VCaP (cell line): Measurements from ENCODE around the gene BRPF1.

ENCODE experiments used
- H3K27ac ChIP-seq: fragments of 450-650 bp; 2 replicates; pipeline ENCODE4 v1.5.1; 2017
- CTCF ChIP-seq: fragments of 450-650 bp; conservative IDR thresholded peaks from 2 replicates; pipeline ENCODE4 v1.5.1; 2017; ENCODE audit warnings: mild to moderate bottlenecking, moderate library complexity

The BRPF1 gene

DNA sequence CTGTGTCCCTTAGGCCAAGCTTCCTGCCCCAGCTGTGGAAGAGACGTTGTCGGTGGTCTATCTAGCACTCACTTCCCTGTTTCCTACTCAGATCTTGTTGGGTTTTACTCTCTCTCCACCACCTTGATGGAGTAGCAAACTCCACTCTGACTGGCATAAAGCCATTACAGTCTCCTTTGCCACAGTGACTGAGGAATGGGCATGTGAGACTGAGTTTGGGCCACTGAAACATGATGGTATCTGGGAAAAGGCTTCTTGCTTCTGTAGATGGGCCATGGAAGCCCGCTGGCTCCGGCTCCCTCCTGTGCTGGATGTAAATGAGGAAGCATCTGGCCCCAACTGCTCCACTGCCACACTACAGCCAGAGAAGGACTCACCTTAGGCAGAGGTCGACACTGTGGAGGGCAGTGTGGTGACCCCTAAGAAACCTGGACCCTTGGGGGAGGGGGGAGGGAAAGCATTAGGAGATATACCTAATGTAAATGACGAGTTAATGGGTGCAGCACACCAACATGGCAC is 47.6 kb downstream of the BRPF1 start:
- TF ChIP-seq CTCF = no peak
- H3K27ac ChIP-seq = no peak overlapping the region

- no peak for TF ChIP-seq CTCF
Measured at GRCh38 chr3:9779721-9780457, 48.4 kb downstream of the BRPF1 start.

GRCh38 chr3:9780458-9780812 is 48.9 kb downstream of the BRPF1 start:
- TF ChIP-seq CTCF = no peak
- H3K27ac ChIP-seq = no peak overlapping the region

More at GRCh38 chr3:9779721-9780457, 48.4 kb downstream of the BRPF1 start:
- no peak overlapping the region for H3K27ac ChIP-seq

- H3K27ac ChIP-seq = peak overlapping the region; percentile 34; the same call in 1 of the 2 replicates
Measured at GRCh38 chr3:9780910-9781309, 49.4 kb downstream of the BRPF1 start.

DNA sequence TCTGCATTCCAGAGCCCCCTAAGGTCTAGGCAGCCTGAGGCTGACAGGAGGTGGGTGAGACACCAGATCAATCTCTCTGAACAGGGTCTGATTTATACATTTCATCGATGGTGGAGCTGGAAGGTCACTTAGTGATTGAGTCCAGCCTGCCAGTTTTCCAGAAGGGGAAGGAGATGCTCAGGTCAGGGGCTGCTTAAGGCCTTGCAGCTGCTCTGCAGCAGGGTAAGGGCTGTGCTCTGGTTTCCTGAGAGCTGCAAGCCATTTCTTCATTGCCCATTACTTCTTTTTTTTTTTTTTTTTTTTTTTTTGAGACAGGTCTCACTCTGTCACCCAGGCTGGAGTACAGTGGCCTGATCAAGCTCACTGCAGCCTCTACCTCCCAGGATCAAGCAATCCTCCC is 50.0 kb downstream of the BRPF1 start:
- H3K27ac ChIP-seq = peak overlapping the region; percentile 34; the same call in 1 of the 2 replicates

More at GRCh38 chr3:9780910-9781309, 49.4 kb downstream of the BRPF1 start:
- no peak for TF ChIP-seq CTCF

DNA sequence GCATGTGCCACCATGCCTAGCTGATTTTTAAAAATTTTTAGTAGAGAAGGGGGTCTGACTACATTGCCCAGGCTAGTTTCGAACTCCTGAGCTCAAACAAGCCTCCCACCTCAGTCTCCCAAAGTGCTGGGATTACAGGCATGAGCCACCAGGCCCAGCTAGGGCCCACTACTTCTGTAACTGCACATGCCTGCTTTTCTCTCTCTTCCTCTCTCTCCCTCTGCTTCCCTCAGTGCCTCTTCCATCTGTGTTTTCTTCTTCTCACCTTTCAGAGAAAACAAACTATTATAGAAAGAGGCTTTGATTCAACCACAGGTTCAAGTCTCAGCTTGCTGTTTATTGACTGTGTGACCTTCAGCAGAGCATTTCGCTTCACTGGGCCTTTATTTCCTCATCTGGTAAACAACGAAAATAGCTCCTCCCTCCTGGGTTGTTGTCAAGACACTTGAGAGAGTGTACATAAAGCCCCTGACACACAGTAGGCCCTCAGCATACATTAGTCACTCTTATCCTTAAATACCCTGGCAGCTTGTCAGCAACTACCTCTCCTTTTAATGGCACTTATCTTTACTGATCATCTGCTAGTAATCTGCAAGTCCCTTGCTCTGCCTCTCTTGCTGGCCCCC is 50.6 kb downstream of the BRPF1 start:
- H3K27ac ChIP-seq = peak overlapping the region; percentile 34
- TF ChIP-seq CTCF = no peak

More for the DNA sequence above, 50.0 kb downstream of the BRPF1 start:
- no peak for TF ChIP-seq CTCF

- peak overlapping the region; percentile 34 for H3K27ac ChIP-seq
- peak; percentile 46 for TF ChIP-seq CTCF
Measured at GRCh38 chr3:9782770-9783169, 51.2 kb downstream of the BRPF1 start.
